HG03457 (cell line): ENCODE data around the gene RAPGEF6.
A peak's percentile ranks its signal among the peaks of the same experiment; 100 is the strongest.
"Not testable (repeated sequence)": the region's sequence is repeated elsewhere in the genome, so short reads cannot be mapped to it uniquely, and the experiment has no call there.

Experiments used
- ATAC-seq: cut with Tn5 transposase; IDR thresholded peaks from one replicate; pipeline ENCODE4 v1.9.1; 2021; ENCODE audit warnings: moderate number of reproducible peaks; ENCODE audit not compliant: unreplicated experiment

Gene RAPGEF6

DNA sequence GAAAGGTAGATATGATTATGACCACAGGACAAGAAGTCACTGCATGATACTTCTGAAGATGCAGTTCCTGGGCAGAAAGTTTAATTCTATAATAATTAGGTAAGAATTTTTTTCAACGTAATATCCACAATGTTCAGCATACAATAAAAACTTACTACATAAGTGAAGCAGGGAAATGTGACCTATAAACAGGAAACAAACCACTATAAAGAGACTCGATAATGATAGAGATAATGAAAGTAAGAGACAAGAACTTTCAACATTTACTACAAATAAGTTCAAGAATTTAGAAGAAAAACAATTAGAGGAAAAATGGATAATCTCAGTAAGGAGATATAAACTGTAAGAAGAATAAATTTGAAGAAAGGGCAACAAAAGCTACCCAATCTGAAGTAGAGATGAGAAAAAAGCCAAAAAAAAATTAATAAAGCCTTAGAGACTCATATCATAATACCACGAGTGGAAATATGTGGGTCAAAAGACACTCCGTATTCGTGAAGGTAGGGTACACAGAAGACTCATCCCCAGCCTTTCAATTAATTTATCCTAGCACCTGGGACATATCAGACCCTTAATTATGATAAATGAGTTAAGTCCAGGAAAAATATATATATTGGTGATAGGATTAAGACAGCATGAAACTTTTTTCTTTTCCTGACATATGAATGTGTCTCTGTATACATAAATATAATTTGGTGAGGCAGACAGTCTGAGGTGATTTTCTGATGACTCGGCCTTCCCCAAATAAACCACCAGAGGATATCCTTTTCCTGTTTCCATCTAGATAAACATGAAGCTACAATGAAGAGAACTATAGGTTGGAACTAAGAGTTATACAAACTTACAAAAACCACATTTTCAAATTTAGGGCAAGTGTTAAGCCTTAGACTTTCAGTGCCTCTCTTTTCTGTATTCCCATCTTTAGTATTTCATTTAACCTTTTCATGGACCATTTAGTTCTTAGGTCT is 120.4 kb downstream of the RAPGEF6 start:
- no peak for ATAC-seq

DNA sequence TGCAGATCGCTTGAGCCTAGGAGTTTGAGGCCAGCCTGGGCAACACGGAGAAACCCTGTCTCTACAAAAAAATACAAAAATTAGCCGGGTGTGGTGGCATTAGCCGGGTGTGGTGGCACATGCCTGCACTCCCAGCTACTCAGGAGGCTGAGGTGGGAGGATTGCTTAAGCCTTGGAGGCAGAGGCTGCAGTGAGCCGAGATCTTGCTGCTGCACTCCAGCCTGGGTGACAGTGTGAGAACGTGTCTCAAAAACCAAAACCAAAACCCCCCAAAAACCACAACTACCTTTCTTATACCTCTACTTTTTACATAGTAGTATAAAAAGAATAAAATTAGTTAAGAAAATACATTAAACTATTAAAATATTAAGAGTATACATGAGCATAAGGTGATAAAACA is 121.2 kb downstream of the RAPGEF6 start:
- ATAC-seq = no peak

DNA sequence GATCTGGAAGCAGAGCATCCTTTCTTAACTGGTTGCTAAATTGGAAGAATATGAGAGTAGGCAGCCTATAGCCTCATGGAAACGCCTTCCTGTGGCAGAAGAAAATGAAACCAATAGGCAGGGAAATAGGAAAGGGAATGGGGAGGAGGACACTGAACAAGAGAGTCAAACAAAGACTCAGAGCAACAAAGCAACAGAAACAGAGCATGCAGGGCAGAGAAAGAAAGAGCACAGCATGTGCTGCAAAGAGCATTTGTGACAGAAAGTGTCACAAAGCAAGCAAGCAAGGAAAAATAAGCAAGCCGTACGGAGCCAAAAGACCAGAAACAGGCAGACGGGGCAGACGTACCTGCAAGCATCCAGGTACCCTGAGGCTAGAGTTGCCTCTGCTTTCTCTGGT is 123.1 kb downstream of the RAPGEF6 start:
- ATAC-seq = no peak

DNA sequence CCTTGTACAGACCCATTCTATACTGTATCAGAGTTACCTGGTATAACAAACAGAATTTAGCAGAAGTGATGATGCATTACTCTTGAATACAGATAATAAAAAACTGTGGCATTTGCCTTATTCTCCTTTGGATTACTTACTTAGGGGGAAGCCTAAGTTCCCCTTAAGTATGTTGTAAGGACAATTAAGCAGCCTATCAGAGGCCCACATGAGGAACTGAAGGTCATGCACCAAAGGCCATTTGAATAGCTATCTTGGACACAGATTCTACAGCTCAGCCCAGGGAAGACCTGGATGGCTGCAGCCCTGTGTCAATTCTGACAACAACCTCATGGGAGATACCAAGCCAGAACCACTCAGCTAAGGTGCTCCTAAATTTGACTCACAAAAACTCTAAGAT is 125.2 kb downstream of the RAPGEF6 start:
- ATAC-seq = no peak

DNA sequence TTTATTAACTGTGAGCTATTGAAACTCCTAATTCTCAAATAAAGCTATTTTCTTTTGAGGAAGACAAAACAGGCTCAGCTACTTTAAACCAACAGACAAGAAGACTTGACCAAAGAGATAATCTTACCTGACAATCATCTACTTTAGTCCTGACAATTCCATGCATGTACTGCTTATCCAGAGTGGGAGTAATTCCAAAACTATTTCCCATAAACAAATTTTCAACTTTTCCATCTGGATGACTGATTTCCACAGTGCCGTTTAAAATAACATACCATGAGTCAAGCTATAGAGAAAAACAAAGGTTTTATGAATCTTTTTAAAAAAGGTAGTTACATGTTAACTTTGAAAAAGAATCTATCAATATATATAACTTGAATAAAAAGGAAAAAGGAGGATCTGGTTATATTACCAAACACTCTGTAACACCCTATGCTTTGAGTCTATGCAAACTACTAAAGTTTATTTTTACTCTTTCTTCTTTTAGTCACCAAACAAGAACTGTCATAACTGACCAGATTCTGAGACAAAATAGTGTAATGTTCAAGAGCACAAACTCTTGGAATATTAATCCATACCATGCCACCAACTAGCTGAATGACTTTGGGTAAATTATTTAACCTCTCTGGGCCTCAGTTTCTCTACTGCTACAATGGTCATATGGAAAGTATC is 129.7 kb downstream of the RAPGEF6 start:
- no peak for ATAC-seq

DNA sequence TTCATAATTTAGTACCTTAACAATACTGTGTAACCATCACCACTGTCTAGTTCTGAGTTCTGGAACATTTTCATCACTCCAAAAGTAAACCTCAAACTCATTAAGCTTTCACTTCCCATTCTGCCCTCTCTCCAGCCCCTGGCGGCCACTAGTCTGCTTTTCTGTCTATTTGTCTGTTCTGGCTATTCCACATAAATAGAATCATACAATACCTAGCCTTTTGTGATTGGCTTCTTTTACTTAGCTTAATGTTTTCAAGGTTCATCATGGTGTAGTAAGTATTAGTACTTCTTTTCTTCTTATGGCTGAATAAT is 138.7 kb downstream of the RAPGEF6 start:
- ATAC-seq = peak; percentile 92

DNA sequence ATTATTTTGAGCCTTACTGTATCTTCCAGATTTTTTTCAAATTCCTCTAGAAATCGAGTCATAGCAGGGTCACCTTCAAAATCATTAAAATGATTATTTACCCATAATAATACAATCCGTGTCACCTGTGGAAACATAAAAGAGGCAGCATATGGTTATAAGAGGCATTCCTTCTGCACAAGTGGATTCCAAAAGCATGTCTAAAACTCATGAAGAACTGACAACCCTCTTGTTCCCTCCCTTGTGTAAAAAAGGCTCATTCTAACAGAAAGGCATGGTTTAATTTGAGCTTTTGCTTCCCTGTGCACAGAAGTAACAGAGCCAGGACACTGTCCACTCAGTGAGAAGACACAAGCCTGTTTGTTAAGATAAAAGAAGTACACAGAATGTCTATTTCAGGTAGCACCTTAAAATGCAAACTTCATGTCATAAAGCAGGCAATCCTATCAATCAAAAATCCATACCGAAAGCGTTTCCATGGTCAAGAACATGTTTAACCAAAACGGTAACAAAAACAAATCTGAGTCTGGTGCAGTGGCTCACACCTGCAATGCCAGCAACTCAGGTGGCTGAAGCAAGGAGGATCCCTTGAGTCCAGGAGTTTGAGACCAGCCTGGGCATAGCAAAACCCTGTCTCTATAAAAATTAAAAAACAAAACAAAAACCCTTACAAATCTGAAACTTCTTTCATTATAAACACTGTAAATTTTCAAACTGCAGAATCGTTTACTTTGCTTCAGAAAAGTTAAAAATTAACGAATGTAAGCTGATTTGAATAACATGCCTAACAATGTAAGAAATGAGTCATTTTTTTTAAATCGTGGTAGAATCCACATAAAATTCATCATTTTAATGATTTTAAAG is 139.3 kb downstream of the RAPGEF6 start:
- ATAC-seq = no peak

DNA sequence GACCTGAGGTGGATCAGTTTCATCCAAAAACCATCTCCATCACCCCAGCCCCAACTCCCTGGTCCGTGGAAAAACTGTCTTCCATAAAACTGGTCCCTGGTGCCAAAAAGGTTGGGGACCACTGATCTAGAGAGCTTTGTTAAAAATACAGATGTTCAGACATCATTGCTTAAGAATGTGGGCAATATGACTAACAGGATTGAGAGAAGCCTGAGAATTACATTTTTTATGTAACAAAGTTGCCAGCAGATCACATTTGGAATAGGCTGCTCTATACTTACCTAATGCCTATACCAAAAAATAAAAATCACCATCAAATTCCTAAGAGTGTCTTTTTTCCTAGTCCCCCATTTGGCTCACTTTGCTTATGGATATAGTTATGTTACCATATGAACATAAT is 143.3 kb downstream of the RAPGEF6 start:
- ATAC-seq = no peak

DNA sequence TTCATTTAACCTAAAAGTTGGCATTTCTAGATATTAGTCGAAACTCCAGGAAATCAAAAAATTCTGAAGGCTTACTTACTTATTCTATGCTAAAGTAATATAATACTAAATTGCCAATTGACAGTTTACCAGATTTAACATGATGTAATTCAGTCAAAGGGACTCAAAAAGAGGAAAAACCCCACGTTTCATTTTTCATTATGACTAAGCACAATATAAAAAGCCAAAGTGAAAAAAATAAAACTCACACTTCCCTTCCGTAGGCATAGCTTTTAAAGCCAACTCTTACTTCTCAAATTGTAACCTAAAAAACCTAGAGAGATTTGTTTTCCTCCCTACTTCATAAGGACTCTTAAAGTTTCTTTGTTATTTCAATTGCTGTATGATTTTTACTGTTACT is 146.6 kb downstream of the RAPGEF6 start:
- peak; percentile 86 for ATAC-seq

DNA sequence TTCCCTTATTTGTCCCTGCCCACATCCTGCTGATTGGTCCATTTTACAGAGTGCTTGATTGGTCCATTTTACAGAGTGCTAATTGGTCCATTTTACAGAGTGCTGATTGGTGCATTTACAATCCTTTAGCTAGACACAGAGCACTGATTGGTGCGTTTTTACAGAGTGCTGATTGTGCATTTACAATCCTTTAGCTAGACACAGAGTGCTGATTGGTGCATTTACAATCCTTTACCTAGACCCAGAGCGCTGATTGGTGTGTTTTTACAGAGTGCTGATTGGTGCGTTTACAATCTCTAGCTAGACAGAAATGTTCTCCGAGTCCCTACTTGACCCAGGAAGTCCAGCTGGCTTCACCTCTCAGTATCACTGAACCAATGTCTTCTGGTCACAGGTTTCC is 147.7 kb downstream of the RAPGEF6 start:
- ATAC-seq = not testable (repeated sequence)

DNA sequence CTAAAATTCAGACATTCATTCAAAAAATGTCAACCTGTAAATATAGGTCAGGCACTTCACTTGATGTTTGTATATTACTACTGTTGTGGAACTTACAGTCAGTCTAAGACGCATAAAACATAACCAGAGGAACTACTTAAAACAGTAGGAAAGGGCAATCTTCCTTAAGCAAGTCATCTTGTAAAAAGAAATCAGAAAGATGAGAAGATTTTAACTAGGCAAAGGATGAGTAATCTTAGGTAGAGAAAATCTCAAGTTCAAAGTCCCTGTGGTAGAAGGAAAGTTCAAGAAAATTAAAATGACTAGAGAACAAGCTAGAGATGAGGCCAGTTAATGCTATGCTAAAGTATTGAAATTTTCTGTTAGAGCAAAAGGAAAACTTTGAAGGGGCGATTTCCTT is 152.4 kb downstream of the RAPGEF6 start:
- no peak for ATAC-seq

DNA sequence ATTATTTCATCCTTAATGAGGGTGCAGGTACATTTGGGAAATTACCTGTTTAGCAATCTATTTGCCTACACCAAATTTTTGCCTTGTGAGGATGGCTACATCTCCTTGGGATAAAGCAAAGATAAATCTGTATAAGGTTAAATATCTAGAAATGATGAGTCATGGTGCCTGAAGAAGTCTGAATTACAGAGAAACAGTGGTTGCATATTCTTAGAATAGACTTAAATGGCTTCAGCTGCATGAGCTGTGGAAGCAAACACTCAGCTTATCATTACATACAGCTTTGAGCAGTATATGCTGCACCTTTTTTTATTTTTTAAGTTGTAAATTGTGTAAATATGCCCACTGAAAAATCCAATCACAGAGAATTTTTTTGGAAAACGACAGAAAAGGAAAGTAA is 153.5 kb downstream of the RAPGEF6 start:
- no peak for ATAC-seq

DNA sequence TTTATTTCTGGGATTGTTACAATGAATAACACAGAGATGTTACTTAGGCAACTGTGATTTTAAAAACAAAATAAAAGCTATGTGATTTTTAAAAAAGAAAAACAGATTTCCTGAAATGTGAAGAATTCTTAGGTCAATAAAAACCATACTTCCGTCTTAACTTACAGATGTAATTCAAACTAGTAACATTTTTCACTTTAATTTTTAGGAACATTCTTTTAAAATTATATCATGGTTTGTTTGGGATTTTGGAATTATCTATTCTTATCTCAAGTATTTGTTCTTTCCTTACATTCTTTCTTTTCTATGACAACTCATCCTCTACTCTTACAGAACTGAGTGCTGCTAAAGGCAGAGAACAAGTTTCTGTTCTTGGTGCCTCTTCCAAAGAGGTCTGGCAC is 159.5 kb downstream of the RAPGEF6 start:
- ATAC-seq = no peak

DNA sequence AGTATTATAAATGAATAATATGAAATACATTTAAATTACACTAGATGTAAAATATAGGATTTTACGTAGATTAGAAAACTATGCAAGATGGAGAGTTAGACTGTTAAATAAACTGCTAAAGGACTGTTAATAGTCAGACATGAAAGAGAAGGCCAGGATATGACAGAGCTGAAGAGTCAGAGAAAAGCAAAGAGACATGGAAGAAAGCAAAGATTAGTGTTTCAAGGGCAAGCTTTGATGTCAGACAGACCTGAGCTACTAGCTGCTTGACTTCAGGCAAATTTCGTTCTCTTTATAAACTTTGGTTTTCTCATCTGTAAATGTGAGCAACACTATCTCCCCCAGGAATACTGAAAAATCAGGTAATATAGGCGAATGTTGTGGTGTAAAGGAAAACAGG is 161.3 kb downstream of the RAPGEF6 start:
- no peak for ATAC-seq

DNA sequence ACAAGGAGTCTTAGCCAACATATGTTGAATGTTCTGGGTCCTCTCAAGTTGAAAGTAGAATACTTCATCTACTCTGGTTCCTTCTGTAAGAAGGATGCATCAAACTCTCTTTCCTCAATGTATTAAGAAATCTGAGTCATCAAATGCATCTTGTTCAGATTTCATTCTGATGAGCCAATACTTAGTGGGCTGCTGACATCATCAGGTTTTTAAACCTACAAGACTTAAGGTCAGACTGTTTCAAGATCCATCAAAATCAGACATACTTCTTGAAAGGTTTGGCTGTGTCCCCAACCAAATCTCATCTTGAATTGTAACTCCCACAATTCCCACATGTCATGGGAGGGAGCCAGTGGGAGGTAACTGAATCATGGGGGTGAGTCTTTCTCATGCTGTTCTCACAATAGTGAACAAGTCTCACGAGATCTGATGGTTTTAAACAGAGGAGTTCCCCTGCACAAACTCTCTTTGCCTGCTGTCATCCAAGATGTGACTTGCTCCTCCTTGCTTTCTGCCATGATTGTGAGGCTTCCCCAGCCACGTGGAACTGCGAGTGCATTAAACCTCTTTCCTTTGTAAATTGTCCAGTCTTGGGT is 168.8 kb downstream of the RAPGEF6 start:
- ATAC-seq = no peak

DNA sequence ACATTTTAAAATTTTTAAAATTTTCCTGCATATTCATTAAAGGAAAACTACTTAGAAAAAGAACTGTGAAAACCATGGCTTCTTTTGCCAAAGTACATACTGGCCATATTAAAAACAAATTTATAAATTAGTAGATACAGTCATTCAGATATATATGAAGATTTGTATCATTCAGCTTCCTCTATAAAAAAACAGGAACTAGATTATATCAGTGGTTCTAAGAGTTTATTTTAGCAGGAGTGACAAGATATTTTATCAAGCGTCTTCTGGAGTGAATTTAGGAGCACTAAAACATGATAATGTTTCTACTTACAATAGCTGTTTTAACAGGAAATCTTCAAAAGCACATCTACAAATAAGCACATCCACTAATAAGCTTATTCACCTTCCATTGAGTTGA is 171.4 kb downstream of the RAPGEF6 start:
- ATAC-seq = no peak

DNA sequence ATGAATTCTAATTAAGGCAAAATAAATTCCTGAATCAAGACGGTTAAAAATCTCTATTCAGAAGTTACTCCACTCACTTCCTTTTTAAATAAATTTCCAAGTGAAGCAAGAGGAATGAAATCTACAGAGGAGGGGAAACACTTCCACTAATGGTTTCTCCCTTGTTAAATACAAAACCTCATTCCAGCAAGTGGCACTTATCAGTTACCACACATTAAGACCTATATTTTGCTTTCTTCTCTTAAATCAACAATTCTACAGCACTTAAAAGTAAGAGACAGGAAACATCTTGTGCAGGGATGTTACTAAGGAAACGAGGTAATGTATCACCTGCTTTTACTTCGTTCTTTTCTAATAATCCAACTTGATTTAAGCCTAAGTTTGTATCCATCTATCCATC is 172.6 kb downstream of the RAPGEF6 start:
- no peak for ATAC-seq

DNA sequence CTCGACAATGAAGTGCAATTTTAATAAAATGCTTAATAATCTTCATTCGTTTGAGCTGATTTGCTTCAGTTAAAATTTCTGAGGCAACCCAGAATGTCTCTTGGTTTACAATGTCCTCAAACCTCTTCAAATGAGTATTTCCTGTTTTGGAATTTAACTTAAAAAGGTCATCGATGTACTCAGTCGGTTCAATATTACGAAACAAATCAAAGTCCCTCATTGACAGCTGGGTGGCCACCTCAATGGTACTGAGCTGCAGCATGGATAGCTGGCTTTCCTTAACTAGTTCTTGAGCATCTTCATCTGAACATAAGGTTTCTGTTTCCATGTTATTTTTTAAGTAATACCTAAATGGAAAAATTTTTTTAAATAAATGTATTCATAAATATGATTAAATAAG is 173.3 kb downstream of the RAPGEF6 start:
- ATAC-seq = no peak

DNA sequence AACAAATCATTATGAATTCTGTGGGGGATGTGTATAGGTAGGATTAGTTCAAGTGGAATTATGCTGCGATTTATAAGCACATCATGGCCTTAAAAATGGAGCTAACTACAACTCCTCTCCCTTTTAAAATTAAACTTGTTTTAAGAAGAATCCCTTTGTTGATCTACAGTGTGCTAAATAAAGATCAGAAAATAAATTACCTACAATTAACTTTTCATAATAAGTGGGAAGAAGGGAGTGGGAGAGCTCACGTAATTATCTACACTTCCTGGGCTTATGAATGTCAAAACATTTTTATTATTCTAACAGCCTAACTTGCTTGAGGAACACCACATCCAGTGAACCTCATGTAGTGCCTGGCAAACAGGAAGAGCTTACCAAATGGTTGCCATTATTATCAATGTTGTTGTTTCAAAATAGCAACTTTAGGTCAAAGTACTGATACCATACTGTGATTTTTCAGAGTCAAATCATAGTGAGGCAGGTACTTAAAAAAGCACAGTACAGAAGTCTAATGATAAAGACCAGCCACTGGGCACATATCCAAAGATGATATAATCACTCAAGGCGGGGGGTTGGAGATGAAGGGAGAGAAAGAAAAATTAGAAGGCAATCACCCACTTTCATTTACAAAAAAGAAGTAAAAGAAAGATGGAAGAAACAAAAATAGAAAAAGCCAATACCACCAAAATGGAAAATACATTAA is 174.0 kb downstream of the RAPGEF6 start:
- no peak for ATAC-seq

DNA sequence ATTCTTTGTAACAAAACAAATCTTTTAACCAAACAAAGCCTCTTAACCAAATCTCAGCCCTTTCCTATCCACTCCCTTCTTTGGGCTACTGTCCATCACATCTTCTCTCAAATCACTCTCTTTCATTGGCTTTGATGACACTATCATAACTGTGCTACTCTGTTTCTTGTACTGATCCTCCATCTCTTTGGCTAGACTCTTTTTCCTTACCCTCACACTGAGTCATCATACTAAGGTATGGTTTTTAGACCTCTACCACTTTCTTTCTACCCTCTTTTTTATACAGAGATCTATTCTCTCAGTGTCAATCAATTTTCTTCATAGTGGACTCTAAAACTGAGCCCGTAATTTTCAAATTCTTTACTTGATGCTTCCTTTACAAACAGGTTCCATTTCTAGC is 174.9 kb downstream of the RAPGEF6 start:
- no peak for ATAC-seq

DNA sequence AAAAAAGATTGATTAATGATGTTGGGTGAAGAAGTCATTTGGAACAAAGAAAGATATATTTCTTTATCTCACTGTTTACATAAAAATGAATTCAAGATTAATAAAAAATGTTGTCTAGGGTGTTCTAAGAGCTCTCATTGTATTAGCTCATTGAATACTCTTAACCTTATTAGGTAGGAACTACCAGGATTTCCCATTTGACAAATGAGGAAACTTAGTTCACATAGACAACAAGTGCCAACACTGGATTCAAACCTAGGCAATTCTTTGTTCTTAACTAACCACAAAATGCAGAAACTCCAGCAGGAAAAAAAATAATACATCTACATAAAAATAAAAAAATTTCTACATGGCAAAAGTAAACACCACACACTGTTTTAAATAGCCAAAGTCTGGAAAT is 175.8 kb downstream of the RAPGEF6 start:
- no peak for ATAC-seq
